Measurements from ENCODE around the gene ZBTB8OS.

DNA sequence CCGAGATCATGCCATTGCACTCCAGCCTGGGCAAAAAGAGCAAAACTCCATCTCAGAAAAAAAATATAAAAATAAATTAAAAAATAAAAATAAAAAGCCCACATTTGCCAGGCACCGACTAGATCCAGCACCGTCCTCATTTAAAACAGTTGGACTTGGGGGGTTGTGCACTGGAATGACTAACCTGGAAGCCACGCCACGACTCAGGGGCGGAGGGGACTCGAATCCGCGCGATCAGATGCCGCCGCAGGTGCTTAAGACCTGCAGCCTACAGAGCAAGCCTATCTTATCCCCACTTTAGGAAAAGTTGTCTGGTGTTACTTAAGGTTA, 38.5 kb downstream of the ZBTB8OS start:
- TF ChIP-seq, protein P1, sequence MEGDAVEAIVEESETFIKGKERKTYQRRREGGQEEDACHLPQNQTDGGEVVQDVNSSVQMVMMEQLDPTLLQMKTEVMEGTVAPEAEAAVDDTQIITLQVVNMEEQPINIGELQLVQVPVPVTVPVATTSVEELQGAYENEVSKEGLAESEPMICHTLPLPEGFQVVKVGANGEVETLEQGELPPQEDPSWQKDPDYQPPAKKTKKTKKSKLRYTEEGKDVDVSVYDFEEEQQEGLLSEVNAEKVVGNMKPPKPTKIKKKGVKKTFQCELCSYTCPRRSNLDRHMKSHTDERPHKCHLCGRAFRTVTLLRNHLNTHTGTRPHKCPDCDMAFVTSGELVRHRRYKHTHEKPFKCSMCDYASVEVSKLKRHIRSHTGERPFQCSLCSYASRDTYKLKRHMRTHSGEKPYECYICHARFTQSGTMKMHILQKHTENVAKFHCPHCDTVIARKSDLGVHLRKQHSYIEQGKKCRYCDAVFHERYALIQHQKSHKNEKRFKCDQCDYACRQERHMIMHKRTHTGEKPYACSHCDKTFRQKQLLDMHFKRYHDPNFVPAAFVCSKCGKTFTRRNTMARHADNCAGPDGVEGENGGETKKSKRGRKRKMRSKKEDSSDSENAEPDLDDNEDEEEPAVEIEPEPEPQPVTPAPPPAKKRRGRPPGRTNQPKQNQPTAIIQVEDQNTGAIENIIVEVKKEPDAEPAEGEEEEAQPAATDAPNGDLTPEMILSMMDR (IDR thresholded peaks at IDR 0.05), result no peak
- no peak for TF ChIP-seq POLR2A (IDR thresholded peaks at IDR 0.05)

Measured in body of pancreas (tissue), 4 donors.